Stimulated activated CD4-positive, alpha-beta T cell treated with anti-CD3 and anti-CD28 coated beads, Interleukin-2, amount 100 ng/mL, for 4 hours (primary cell): ENCODE data around the gene TRIM9.

Source experiments
- DNase-seq: peaks from one replicate; pipeline ENCODE4 v3.0.0-alpha.2; 2020; ENCODE audit warnings: low read depth

The TRIM9 gene

GRCh38 chr14:50935126-50936015 is 159.5 kb downstream of the TRIM9 start:
- no peak for DNase-seq

GRCh38 chr14:50932592-50933495 is 162.1 kb downstream of the TRIM9 start:
- DNase-seq = no peak

GRCh38 chr14:50932156-50932555 is 162.7 kb downstream of the TRIM9 start:
- no peak for DNase-seq

GRCh38 chr14:50931559-50931958 is 163.3 kb downstream of the TRIM9 start:
- DNase-seq = no peak

GRCh38 chr14:50929506-50929905 is 165.4 kb downstream of the TRIM9 start:
- DNase-seq = no peak

- no peak for DNase-seq
Measured at GRCh38 chr14:50928002-50928635, 166.8 kb downstream of the TRIM9 start.

GRCh38 chr14:50926851-50927386 is 168.0 kb downstream of the TRIM9 start:
- DNase-seq = no peak
